A549 treated with AZD9567 at 1 μM for 4 hours (cell line): Measurements from ENCODE around the gene MRLN. TPM values are rescaled to one million over a fixed set of nuclear protein-coding genes. Genes with fewer than 3 reads are reported as not detected.

Experiments used
- total RNA-seq: library from RNA; stranded (reverse); fragments of 200-300 nt; extraction: Qiagen RNA extraction; gene quantifications from 5 replicates; pipeline ENCODE4 v1.2.3, GENCODE V29; 2022; ENCODE audit not compliant: insufficient read depth

MRLN gene
- total RNA-seq, result not detected in 5 replicates

DNA sequence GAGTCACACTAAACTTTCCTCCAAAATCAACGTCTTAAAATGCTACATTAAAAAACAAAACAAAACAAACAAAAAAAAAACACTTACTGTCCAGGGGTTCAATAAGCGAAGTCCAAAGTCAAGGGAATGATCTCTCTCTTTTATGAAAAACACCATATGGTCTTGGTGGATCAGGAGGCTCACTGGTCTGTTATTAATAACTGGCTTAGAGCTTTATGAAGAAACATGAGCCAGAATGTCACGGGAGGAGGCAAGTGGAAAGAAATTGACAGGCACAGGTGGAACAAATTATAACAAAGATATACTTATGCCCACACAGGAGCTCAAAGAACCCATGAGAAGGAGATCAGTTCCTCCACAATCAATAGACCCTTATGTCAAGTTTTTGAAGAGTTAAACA lies at the start of gene MRLN:
MRLN (minus strand) TSS at position 189 of the 400 bp plus-strand sequence.

GRCh38 chr10:59709395-59710125 lies 43.7 kb downstream of the MRLN start, which contains the start of gene SLC16A9:
SLC16A9 (minus strand) TSS chr10:59709850; CDS start chr10:59684291, 25,559 bp downstream.

Other genes with a start within 250 kb of the MRLN start
- 0.07 to 0.14 TPM (median 0.11 TPM) in 4 of 5 replicates, not detected in the other for gene SLC16A9, start 43.6 kb downstream of the MRLN start, total RNA-seq
- gene CCDC6, start 153.1 kb upstream of the MRLN start, total RNA-seq, result 27.9 to 33.9 TPM (median 28.8 TPM) in 5 replicates